GM19240 (cell line): ENCODE data around the gene LEMD3.
"Not testable (repeated sequence)": the region's sequence is repeated elsewhere in the genome, so short reads cannot be mapped to it uniquely, and the experiment has no call there.

Experiments used
- DNase-seq: peaks from one replicate; pipeline ENCODE4 v3.0.0; 2011; ENCODE audit warnings: low spot score; ENCODE audit not compliant: insufficient read length

Gene LEMD3

DNA sequence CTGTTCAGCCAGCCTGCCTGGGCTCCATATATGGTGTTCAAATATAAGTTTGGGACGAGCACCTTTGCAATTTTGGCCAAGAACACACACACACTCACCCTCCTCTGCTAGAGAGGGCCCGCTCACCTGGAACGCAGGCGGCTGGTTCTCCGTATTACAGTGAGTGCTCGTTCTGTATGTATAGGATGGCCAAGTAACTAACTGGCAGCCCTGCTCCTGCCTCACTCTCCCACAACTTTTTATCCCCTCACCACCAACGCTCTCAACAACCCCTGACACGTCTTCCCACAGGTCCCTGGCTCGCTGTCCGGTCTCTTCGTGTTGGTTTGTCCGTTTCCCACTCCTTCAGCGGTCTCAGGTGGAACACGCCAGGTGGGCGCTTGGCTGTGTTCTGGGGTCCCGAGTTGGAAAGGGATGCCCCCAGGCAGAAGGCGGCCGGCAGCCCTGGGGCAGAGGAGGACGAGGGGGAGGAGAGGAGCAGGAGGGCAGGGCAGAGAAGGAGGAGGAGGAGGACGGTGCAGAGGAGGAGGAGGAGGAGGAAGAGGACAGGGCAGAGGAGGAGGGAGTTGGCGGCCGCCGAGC lies 108.7 kb downstream of the LEMD3 start:
- no peak for DNase-seq

DNA sequence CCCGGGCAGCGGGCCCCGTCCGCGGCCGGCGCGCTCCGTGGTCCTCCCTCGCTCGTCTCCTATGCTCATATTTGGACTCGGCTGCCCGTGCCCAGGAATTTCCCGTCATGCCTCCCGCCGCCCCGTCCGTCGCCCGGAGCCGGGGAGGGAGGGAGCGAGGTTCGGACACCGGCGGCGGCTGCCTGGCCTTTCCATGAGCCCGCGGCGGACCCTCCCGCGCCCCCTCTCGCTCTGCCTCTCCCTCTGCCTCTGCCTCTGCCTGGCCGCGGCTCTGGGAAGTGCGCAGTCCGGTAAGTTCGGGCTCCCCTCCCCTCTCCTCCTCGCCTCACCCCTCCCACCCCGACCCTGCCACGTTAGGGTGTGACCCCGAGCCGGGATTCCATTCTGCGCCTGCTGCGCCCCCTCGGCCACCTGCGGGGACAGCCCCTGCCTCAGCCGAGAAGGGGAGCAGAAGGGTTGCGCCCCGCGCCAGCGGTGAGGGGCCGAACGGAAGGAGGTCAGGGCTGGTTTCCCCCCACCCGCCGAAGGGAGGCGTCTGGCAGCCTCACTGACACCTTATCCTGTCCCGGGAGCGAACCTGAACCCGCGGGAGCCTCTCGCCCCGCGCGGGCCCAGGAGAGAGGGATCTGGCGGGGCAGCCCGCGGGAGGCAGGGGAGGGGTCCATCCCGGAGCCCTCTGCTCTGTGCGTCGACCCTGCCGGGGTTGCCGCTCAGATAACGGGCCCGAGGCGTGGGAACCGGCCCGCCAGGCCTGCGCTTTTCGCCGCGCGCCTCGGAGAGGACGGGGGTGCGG lies 109.4 kb downstream of the LEMD3 start, which contains the start of gene MSRB3:
MSRB3 (plus strand) TSS at position 108 of the 793 bp plus-strand sequence. CDS start 29,897 bp downstream, outside the sequence.
- DNase-seq, result peak; percentile 23

DNA sequence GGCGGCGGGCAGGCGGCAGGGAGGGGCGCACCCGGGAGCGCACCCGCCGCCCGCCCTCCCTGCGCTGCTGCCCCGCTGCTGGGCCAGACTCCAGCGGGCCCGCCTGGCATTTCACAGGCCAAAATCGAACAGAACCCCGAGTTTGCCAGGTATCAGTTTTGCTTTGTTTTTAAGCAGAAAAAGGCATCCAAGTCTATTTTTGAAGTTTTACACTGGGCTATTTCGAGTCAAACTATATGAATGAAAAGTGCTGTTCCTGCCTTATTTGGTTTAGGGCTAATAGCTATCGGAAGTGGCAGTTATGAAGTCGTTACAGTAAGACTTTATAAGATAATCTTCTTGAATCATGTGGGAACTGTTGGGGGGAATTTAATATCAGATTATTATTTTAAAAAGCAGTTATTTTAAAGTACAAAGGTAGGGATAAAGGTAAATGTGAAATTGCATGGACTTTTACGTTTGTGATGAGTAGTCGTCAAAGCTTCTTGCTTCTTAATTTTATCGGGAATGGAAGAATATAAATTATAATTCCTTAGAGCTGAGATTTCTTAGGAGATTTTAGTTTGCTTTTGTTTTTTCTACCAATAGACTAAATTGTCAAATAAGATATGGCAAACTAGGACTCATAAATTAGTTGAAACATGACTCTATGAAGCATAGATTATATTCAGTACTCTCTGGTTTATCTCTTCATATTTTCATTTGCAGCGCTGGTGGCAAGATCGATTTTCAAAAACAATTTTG lies 110.2 kb downstream of the LEMD3 start:
- DNase-seq, result no peak

- no peak for DNase-seq
Measured at GRCh38 chr12:65280306-65280705, 110.9 kb downstream of the LEMD3 start.

GRCh38 chr12:65282840-65283239 lies 113.5 kb downstream of the LEMD3 start:
- no peak for DNase-seq

GRCh38 chr12:65285532-65285931 lies 116.1 kb downstream of the LEMD3 start:
- not testable (repeated sequence) for DNase-seq

GRCh38 chr12:65287426-65287825 lies 118.0 kb downstream of the LEMD3 start:
- DNase-seq, result no peak

- DNase-seq, result no peak
Measured at GRCh38 chr12:65292241-65292640, 122.9 kb downstream of the LEMD3 start.

DNA sequence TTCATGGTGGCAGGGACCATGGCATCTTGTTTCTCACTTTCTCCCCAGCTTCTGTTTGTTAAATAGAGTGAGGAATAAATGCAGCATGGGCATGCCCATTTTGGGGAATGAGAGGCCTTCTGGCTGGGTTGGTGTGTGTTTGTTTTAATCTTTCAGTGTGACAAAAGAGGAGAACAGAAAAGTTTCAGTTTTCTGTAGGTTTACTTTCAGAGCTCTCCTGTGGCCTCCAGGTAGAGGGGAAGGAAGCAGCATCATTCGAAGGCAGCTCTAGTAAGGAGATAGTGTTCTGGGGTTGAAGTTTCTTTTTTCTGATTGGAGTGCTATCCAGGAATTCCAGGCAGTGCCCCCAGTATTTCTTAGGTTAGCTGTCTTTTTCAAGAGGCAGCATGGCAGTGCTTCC lies 124.4 kb downstream of the LEMD3 start:
- DNase-seq, result no peak

DNA sequence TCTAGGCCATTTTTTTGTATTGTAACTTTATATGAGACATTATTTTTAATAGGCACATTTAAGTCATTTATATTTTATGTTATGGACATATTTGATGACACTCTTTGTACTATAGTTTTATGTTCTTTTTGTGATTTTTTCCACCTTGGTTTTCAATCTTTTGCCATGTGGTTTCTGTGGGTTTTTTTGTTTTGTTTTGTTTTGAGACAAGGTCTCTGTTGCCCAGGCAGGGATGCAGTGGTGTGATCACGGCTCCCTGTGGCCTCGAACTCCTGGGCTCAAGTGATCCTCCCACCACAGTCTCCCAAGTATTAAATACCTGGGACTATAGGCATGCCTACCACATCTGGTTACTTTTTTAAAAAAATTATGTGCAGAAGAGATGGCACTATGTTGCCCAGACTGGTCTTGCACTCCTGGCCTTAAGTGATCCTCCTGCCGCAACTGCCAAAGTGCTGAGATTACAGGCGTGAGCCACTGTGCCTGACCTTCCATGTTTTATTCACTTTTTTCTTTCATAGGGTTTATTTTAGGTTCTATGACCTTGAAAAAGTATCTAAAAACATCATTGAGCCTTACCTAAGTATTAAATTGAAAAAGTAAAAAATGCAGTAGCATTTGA lies 125.4 kb downstream of the LEMD3 start:
- no peak for DNase-seq

GRCh38 chr12:65296508-65297265 lies 127.3 kb downstream of the LEMD3 start:
- DNase-seq, result no peak
